ENCODE measurements around the gene SPC24. TPM values are rescaled to one million over a fixed set of nuclear protein-coding genes. Genes with fewer than 3 reads are reported as not detected.
A peak's percentile ranks its signal among the peaks of the same experiment; 100 is the strongest.

Gene SPC24
- total RNA-seq, 4 donors from 2014 or later, result 0.24 to 1.1 (median 0.78) TPM; not detected in 1

GRCh38 chr19:11202488-11203193 is 47.1 kb upstream of the SPC24 start:
- H3K36me3 ChIP-seq, result peaks cover 4 to 6% of the 10 kb centered on the region in 2 donors
- H3K9me3 ChIP-seq, result no peaks in the 10 kb centered on the region
- H3K27ac ChIP-seq, result peak overlapping the region; percentile 92 to 95 (median 93)
- intact Hi-C loops (cut with DNase I), result loop anchor here (5.0 kb wide), 2 partner anchors 65 to 170 kb away; no protein-coding TSS in a partner anchor
- TF ChIP-seq POLR2A (IDR thresholded peaks at IDR 0.05) (no peak), CTCF (IDR thresholded peaks at IDR 0.05) (no peak)
- peaks cover 32 to 42% of the 10 kb centered on the region in 2 donors for H3K4me1 ChIP-seq
- no peaks in the 10 kb centered on the region for H3K27me3 ChIP-seq
- DNase-seq, result no peak
- no peak overlapping the region for H3K4me3 ChIP-seq (replicated peaks in 1 of 3)
- 88 to 93% methylated on average over 19 to 20 of the region's 20 CpGs for WGBS, 2 donors

GRCh38 chr19:11201791-11202190 is 46.2 kb upstream of the SPC24 start:
- H3K4me1 ChIP-seq, result peaks cover 32 to 42% of the 10 kb centered on the region in 2 donors
- peaks cover 4 to 5% of the 10 kb centered on the region in 2 donors for H3K36me3 ChIP-seq
- peak overlapping the region in 1 of 3 donors; percentile 40 for H3K27ac ChIP-seq
- intact Hi-C loops (cut with DNase I), result loop anchor here (5.0 kb wide), 2 partner anchors 64 to 169 kb away; no protein-coding TSS in a partner anchor
- no peak for DNase-seq
- WGBS, 2 donors, result 94 to 95% methylated on average over 20 to 23 of the region's 24 CpGs
- TF ChIP-seq POLR2A (IDR thresholded peaks at IDR 0.05) (no peak), CTCF (IDR thresholded peaks at IDR 0.05) (no peak)
- no peak overlapping the region for H3K4me3 ChIP-seq (replicated peaks in 1 of 3)
- H3K9me3 ChIP-seq, result no peaks in the 10 kb centered on the region
- H3K27me3 ChIP-seq, result no peaks in the 10 kb centered on the region

GRCh38 chr19:11200931-11201330 is 45.3 kb upstream of the SPC24 start:
- no peak overlapping the region for H3K4me3 ChIP-seq (replicated peaks in 1 of 3)
- intact Hi-C loops (cut with DNase I), result loop anchor here (5.0 kb wide), 2 partner anchors 64 to 169 kb away; no protein-coding TSS in a partner anchor
- peaks cover 0 to 4% of the 10 kb centered on the region in 2 donors for H3K36me3 ChIP-seq
- DNase-seq, result no peak
- TF ChIP-seq CTCF (IDR thresholded peaks at IDR 0.05) (no peak), POLR2A (IDR thresholded peaks at IDR 0.05) (no peak)
- peaks cover 32 to 49% of the 10 kb centered on the region in 2 donors for H3K4me1 ChIP-seq
- no peak overlapping the region for H3K27ac ChIP-seq
- WGBS, 2 donors, result no CpG with 5 or more reads among the region's 9 CpGs
- no peaks in the 10 kb centered on the region for H3K27me3 ChIP-seq
- H3K9me3 ChIP-seq, result no peaks in the 10 kb centered on the region

GRCh38 chr19:11200015-11200574 is 44.5 kb upstream of the SPC24 start:
- H3K4me3 ChIP-seq (replicated peaks in 1 of 3), result no peak overlapping the region

More at GRCh38 chr19:11200015-11200574, 44.5 kb upstream of the SPC24 start:
- H3K4me1 ChIP-seq, result peaks cover 35 to 53% of the 10 kb centered on the region in 2 donors
- peaks cover 0 to 4% of the 10 kb centered on the region in 2 donors for H3K36me3 ChIP-seq
- no peak for TF ChIP-seq POLR2A (IDR thresholded peaks at IDR 0.05)
- TF ChIP-seq CTCF (IDR thresholded peaks at IDR 0.05), result no peak
- peak overlapping the region; percentile 85 to 96 (median 90) for H3K27ac ChIP-seq
- H3K27me3 ChIP-seq, result no peaks in the 10 kb centered on the region
- intact Hi-C loops (cut with DNase I), result loop anchor here (5.0 kb wide), 2 partner anchors 63 to 168 kb away; no protein-coding TSS in a partner anchor
- WGBS, 2 donors, result 85 to 90% methylated on average over 10 to 13 of the region's 15 CpGs
- no peak for DNase-seq
- H3K9me3 ChIP-seq, result no peaks in the 10 kb centered on the region
